Glutamatergic neuron (in vitro differentiated cells): ENCODE results near the gene PTGER4. TPM values are rescaled to one million over a fixed set of nuclear protein-coding genes. Genes with fewer than 3 reads are reported as not detected.
"Not testable (repeated sequence)": the region's sequence is repeated elsewhere in the genome, so short reads cannot be mapped to it uniquely, and the experiment has no call there.

ENCODE experiments used
- DNase-seq: peaks from one replicate; pipeline ENCODE4 v3.0.0; 2022
- H3K27ac Mint-ChIP-seq: one replicate; pipeline ENCODE4 v1.8.0; 2020; ENCODE audit warnings: mild to moderate bottlenecking, mixed read lengths, inconsistent platforms; ENCODE audit not compliant: unreplicated experiment
- H3K27me3 Mint-ChIP-seq: one replicate; pipeline ENCODE4 v1.8.0; 2020; ENCODE audit warnings: mild to moderate bottlenecking, moderate library complexity, mixed read lengths, inconsistent platforms; ENCODE audit not compliant: unreplicated experiment
- H3K36me3 Mint-ChIP-seq: one replicate; pipeline ENCODE4 v1.8.0; 2020; ENCODE audit warnings: mild to moderate bottlenecking, mixed read lengths, inconsistent platforms; ENCODE audit not compliant: unreplicated experiment
- H3K4me1 Mint-ChIP-seq: one replicate; pipeline ENCODE4 v1.8.0; 2020; ENCODE audit warnings: mild to moderate bottlenecking, low read depth, mixed read lengths, inconsistent platforms; ENCODE audit not compliant: unreplicated experiment
- H3K4me3 Mint-ChIP-seq: one replicate; pipeline ENCODE4 v1.8.0; 2020; ENCODE audit warnings: mild to moderate bottlenecking, mixed read lengths, inconsistent platforms; ENCODE audit not compliant: unreplicated experiment
- H3K9me3 Mint-ChIP-seq: one replicate; pipeline ENCODE4 v1.8.0; 2020; ENCODE audit warnings: mild to moderate bottlenecking, moderate library complexity, mixed read lengths, inconsistent platforms; ENCODE audit not compliant: unreplicated experiment
- CTCF ChIP-seq: fragments of 200-600 bp; sonication (generic); IDR thresholded peaks from one replicate; pipeline ENCODE4 v1.5.0; 2021; ENCODE audit not compliant: partially characterized antibody, unreplicated experiment
- total RNA-seq: library from RNA; stranded (reverse); fragmentation: NEBNext Ultra II Directional; extraction: Animal tissue kit (Norgen Biotek cat#: 25700); gene quantifications from one replicate; pipeline ENCODE4 v1.2.1, GENCODE V29; 2021; ENCODE audit not compliant: unreplicated experiment

Gene PTGER4
- total RNA-seq, 1 donor from 2014 or later: not detected

GRCh38 chr5:40714001-40714400 is 34.3 kb downstream of the PTGER4 start:
- Mint-ChIP-seq H3K9me3 (no peaks in the 10 kb centered on the region), H3K4me1 (no peaks in the 10 kb centered on the region), H3K27me3 (no peaks in the 10 kb centered on the region), H3K4me3 (no peak overlapping the region), H3K36me3 (no peaks in the 10 kb centered on the region), H3K27ac (no peak overlapping the region)
- no peak for TF ChIP-seq CTCF
- no peak for DNase-seq

DNA sequence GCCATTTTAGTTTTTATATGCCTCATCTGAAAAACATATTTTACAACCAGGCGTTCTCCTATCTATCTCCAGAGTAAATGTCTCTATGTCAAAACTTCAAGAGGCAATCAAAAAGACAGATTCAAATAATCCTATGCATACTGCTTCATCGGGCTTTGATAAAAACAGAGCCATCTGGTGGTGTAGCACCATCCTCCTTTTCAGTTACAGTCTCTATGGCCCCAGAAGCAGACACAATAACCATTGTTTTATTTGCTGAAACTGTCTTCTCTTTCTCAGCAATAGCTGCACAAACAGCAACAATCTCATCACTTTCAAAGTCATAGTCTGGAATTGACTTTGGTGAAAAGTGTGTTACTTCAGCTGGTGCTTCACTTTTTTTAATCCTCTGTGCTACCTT is 36.3 kb downstream of the PTGER4 start:
- peaks cover 12% of the 10 kb centered on the region for H3K36me3 Mint-ChIP-seq
- no peaks in the 10 kb centered on the region for H3K9me3 Mint-ChIP-seq
- DNase-seq: no peak
- H3K4me3 Mint-ChIP-seq: no peak overlapping the region
- no peaks in the 10 kb centered on the region for H3K4me1 Mint-ChIP-seq
- peak overlapping the region; percentile 12 for H3K27ac Mint-ChIP-seq
- TF ChIP-seq CTCF: no peak
- no peaks in the 10 kb centered on the region for H3K27me3 Mint-ChIP-seq

DNA sequence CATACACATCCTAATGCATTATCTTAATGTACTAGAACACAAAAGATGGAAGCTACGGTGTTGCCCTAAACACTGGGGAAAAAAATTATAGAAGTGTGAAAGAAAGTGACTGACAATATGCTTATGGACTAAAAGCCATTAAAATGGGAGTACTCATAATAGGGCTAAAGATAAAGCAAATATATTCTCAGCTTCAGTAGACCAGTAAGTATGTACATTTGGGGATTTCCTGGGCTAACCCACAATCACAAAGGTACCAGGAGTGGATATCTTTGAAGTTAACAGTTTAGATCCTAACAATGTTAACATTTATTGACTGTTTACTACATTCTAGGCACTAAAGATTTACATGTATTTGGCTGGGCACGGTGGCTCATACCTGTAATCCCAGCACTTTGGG is 36.9 kb downstream of the PTGER4 start:
- no peak overlapping the region for H3K4me3 Mint-ChIP-seq
- peaks cover 1% of the 10 kb centered on the region for H3K27me3 Mint-ChIP-seq
- peaks cover 18% of the 10 kb centered on the region for H3K36me3 Mint-ChIP-seq
- H3K4me1 Mint-ChIP-seq: no peaks in the 10 kb centered on the region
- no peak for DNase-seq
- no peak for TF ChIP-seq CTCF
- peaks cover 1% of the 10 kb centered on the region for H3K9me3 Mint-ChIP-seq
- no peak overlapping the region for H3K27ac Mint-ChIP-seq

DNA sequence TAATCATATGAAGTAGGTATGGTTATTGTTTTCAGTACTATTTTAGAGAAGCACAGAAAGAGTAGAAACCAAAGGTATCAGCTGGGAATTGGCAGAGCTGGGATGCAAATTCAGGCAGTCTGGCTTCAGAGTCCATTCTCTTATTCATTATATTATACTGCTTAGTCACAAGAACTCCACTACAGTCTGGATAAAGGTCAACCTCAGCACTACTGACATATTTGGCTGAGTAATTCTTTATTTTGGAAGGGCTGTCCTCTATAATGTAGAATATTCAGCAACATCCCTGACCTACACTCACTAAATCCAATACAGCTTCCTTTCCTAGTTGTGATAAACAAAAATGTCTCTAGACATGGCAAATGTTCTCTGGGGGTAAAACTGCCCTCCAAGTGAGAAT is 37.6 kb downstream of the PTGER4 start:
- DNase-seq: no peak
- H3K4me1 Mint-ChIP-seq: no peaks in the 10 kb centered on the region
- no peak overlapping the region for H3K4me3 Mint-ChIP-seq
- H3K27ac Mint-ChIP-seq: no peak overlapping the region
- H3K27me3 Mint-ChIP-seq: peaks cover 2% of the 10 kb centered on the region
- H3K36me3 Mint-ChIP-seq: peaks cover 21% of the 10 kb centered on the region
- H3K9me3 Mint-ChIP-seq: peaks cover 4% of the 10 kb centered on the region
- no peak for TF ChIP-seq CTCF

DNA sequence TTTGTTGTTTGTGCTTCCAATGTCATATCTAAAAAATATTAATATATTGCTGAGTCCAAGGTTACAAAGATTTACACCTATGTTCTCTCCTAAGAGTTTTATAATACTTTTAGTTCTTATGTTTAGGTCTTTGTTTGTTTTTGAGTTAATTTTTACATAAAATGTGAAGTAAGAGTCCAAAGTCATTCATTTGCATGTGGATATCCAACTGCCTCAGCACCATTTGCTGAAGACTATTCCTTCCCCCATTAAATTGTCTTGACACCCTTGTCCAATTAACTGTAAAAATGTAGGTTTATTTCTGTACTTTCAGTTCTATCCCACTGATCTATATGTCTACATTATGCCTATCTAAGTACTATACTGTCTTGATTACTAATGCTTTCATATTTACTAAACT is 40.4 kb downstream of the PTGER4 start:
- DNase-seq: no peak
- peaks cover 4% of the 10 kb centered on the region for H3K9me3 Mint-ChIP-seq
- no peak overlapping the region for H3K27ac Mint-ChIP-seq
- H3K4me3 Mint-ChIP-seq: no peak overlapping the region
- H3K27me3 Mint-ChIP-seq: peaks cover 2% of the 10 kb centered on the region
- no peak for TF ChIP-seq CTCF
- H3K36me3 Mint-ChIP-seq: peaks cover 22% of the 10 kb centered on the region
- no peaks in the 10 kb centered on the region for H3K4me1 Mint-ChIP-seq

DNA sequence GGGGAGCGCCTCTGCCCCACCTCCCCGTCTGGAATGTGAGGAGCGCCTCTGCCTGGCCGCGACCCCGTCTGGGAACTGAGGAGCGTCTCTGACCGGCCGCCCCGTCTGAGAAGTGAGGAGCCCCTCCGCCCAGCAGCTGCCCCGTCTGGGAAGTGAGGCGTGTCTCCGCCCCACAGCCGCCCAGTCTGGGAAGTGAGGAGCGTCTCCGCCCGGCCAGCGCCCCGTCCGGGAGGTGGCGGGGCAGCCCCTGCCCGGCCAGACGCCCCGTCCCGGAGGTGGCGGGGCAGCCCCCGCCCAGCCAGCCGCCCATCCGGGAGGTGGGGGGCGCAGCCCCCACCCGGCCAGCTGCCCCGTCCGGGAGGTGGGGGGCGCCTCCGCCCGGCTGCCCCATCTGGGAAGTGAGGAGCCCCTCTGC is 42.8 kb downstream of the PTGER4 start:
- not testable (repeated sequence) for H3K4me1 Mint-ChIP-seq, H3K27ac Mint-ChIP-seq, H3K27me3 Mint-ChIP-seq, H3K9me3 Mint-ChIP-seq, DNase-seq, H3K4me3 Mint-ChIP-seq
- H3K36me3 Mint-ChIP-seq: peaks cover 29% of the 10 kb centered on the region
